GM12801 (cell line): ENCODE data around the gene GNG7.

Experiments
- TF ChIP-seq, protein P1 (sequence below): IDR thresholded peaks from one replicate; pipeline ENCODE4 v1.5.1; 2011; ENCODE audit warnings: control low read depth; ENCODE audit not compliant: insufficient read length; ENCODE audit errors: extremely low read depth

The GNG7 gene

DNA sequence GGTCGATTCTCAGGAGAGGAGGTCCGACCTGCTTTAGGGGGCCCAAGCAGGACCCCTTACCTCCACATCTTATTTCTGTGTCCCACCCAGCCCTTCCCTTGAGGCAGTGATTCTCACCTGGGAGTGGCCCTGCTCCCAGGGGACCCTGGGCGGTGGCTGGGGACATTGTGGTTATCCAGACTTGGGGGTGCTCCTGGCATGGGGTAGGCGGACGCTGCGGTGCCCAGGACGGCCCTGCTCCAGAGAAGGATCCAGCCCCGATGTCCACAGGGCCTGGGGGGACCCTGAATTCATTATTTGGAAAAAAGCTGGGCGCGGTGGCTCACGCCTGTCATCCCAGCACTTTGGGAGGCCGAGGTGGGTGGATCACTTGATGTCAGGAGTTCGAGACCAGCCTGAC, 142.1 kb downstream of the GNG7 start:
- TF ChIP-seq, protein P1, sequence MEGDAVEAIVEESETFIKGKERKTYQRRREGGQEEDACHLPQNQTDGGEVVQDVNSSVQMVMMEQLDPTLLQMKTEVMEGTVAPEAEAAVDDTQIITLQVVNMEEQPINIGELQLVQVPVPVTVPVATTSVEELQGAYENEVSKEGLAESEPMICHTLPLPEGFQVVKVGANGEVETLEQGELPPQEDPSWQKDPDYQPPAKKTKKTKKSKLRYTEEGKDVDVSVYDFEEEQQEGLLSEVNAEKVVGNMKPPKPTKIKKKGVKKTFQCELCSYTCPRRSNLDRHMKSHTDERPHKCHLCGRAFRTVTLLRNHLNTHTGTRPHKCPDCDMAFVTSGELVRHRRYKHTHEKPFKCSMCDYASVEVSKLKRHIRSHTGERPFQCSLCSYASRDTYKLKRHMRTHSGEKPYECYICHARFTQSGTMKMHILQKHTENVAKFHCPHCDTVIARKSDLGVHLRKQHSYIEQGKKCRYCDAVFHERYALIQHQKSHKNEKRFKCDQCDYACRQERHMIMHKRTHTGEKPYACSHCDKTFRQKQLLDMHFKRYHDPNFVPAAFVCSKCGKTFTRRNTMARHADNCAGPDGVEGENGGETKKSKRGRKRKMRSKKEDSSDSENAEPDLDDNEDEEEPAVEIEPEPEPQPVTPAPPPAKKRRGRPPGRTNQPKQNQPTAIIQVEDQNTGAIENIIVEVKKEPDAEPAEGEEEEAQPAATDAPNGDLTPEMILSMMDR: no peak

DNA sequence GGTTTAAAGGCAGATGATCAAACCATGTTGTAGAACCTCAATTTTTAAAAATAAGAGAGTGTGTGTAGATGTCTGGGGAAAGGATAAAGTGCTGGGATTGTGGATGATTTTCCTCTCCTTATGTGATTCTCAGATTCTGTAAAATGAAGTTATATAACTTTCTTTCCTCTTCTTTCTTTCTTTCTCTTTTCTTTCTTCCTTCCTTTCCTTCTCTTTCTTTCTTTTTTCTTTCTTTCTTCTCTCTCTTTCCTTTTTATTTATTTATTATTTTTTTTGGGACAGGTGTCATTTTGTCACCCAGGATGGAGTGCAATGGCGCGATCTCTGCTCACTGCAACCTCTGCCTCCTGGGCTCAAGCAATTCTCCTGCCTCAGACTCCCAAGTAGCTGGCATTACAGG, 144.0 kb downstream of the GNG7 start:
- TF ChIP-seq, protein P1: no peak

DNA sequence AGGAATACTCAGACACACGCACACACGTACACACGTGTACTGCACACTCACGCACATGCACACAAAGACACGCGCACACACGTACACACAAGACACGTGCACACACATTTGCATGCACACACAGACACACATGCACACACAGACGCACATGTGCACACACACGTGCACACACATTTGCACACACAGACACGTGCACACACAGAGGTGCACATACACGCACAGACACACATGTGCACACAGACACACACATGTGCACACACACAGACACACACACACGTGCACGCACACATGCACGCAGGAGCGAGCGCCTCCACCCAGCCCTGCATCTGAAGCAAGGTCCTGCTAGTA, 145.4 kb downstream of the GNG7 start:
- TF ChIP-seq, protein P1: no peak

DNA sequence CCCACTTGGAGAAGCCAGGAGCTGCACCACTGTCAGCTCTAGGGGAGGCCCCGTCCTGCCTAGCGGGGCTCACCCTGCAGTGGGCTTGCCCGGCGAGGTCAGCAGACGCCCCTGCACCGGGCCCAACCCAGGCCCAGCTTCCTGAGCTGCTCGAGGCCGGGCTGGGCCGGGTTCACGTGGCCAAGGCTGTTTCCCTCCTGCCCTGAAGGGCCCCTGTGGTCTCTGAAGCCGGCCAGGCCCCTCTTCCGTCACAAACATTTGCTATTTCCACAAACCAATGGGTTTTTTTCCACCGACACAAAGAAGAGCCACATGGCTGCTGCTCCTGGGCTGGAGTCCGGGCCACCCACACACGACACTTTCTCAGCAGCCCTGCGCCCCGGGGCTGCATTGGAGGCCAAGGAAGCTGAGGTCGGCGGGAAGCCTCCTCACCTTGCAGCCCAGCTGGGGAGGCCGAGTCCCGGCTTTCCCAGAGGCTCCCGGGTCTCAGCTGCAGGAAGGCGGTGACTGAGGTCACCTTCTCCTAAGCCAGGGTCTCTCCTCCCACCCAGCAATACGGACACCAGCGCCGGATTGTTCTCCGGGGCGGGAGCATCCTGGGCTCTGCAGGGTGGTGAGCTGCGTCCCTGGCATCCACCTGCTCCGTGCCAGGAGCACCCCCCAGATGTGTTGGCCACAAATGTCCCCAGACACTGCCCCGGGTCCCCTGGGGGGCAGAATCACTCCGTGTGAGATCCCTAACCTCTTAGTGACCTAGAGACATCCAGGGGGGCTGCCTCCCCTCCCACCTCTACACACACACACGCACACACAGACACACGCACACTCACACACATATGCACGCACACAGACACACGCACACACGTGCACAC, 146.0 kb downstream of the GNG7 start:
- TF ChIP-seq, protein P1: no peak

DNA sequence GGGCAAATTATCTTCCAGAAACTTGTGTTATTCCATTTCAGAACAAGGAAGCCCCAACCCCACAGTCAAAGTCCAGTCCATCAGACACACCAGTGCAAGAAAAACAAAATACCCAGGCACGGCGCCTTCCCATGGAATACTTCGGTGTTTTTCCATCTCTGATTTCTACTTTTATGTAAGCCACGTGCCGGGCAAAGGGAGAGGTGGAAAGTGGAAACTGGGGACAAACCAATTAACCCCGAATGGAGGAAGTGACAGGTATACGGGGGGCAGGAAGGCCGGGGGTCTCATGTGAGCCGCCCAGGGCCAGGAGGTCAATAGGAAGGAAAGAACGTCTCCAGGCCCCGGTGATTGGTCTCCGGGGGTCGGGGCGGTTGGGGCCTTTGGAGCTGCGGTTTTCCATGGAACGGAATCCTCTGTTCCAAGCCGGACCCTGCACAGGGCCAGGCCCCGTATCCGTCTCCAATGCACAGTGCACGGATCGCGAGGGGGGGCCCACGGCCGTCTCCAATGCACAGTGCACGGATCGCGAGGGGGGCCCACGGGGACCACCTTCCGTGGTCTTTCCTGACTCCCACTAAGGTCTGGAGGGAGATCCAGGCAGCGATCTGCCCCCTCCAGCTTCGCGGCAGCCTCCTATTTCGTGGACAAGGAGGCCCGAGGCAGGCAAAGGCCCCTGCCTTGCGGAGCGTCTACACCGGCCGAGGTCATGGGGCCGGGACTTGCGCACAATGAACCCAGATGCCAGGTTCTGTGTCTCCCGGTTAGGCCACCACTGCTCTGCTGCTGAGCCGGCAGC, 146.9 kb downstream of the GNG7 start:
- TF ChIP-seq, protein P1: no peak

DNA sequence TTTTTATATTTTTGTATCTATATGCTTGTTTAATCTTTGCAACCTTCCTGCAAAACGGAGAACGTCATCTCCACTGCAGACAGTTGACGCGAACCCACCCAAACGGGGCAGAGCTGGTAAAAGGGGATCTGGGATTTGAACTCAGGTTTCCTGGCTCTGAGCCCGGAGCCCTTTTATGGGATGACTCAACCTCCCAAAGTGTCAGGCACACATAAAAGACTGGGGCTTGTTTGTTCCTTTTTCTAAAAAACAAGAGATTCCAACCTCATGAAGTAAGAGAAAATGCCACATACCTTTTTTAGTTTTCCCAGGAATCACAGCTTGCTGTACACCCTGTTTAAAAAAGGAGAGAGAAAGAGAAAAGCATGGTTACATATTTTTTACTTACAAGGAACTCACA, 147.6 kb downstream of the GNG7 start:
- TF ChIP-seq, protein P1: no peak

DNA sequence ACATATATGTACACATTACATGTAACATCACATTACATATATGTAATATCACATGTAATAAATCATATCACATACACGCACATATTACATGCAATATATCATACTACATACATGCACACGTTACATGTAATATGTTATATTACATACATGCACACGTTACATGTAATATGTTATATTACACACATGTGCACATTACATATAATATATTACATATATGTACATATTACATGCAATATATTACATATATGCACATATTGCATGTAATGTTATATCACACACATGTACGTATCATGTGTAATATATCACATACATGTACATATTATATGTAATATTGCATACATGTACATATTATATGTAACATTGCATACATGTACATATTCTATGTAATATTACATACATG, 149.0 kb downstream of the GNG7 start:
- TF ChIP-seq, protein P1: no peak
